HG03521 (cell line): Measurements from ENCODE around the gene EXOC2.

Experiments
- ATAC-seq: cut with Tn5 transposase; IDR thresholded peaks from one replicate; pipeline ENCODE4 v1.9.1; 2021; ENCODE audit warnings: mild to moderate bottlenecking, moderate library complexity; ENCODE audit not compliant: unreplicated experiment

The EXOC2 gene

GRCh38 chr6:474453-475185 is 218.3 kb downstream of the EXOC2 start:
- peak; percentile 83 for ATAC-seq

GRCh38 chr6:473768-474452 is 219.0 kb downstream of the EXOC2 start:
- ATAC-seq = no peak

- ATAC-seq = no peak
These were observed 219.6 kb downstream of the EXOC2 start for GRCh38 chr6:473356-473755.

GRCh38 chr6:470901-471448 is 222.0 kb downstream of the EXOC2 start:
- ATAC-seq = no peak

GRCh38 chr6:470051-470900 is 222.7 kb downstream of the EXOC2 start:
- ATAC-seq = no peak

GRCh38 chr6:467671-468082 is 225.3 kb downstream of the EXOC2 start:
- ATAC-seq = no peak

GRCh38 chr6:467111-467510 is 225.8 kb downstream of the EXOC2 start:
- ATAC-seq = no peak

- ATAC-seq = no peak
These were observed 226.4 kb downstream of the EXOC2 start for GRCh38 chr6:466564-466963.

- ATAC-seq = no peak
These were observed 227.2 kb downstream of the EXOC2 start for GRCh38 chr6:465531-466348.

- ATAC-seq = no peak
These were observed 236.1 kb downstream of the EXOC2 start for GRCh38 chr6:456887-457286.

GRCh38 chr6:456358-456867 is 236.5 kb downstream of the EXOC2 start:
- no peak for ATAC-seq

GRCh38 chr6:455835-456234 is 237.1 kb downstream of the EXOC2 start:
- ATAC-seq = no peak

- no peak for ATAC-seq
These were observed 237.8 kb downstream of the EXOC2 start for GRCh38 chr6:455006-455585.

GRCh38 chr6:454148-454991 is 238.6 kb downstream of the EXOC2 start:
- no peak for ATAC-seq

GRCh38 chr6:453152-453551 is 239.8 kb downstream of the EXOC2 start:
- no peak for ATAC-seq

GRCh38 chr6:452301-453067 is 240.5 kb downstream of the EXOC2 start:
- ATAC-seq = no peak

GRCh38 chr6:451847-452246 is 241.1 kb downstream of the EXOC2 start:
- ATAC-seq = no peak

- ATAC-seq = no peak
These were observed 241.6 kb downstream of the EXOC2 start for GRCh38 chr6:451336-451735.
